Gastrocnemius medialis (tissue), 4 donors: ENCODE data around the gene IGSF21. TPM values are rescaled to one million over a fixed set of nuclear protein-coding genes. Genes with fewer than 3 reads are reported as not detected.

Experiments used
- ATAC-seq, 2 donors: fragments of 150-250 bp; one replicate each; pipeline ENCODE4 v1.9.1; 2016
- DNase-seq, 2 donors: peaks; one replicate each; pipeline ENCODE4 v3.0.0-alpha.2; 2019
- H3K27ac ChIP-seq, 4 donors: fragments of 200-600 bp; sonication (generic); 1 replicate in 1 of 4; 2 replicates in 3 of 4; pipeline ENCODE4 v1.5.1; 2016 to 2018; ENCODE audit warnings: mild to moderate bottlenecking in 2 of 4, moderate library complexity in 1 of 4
- H3K27me3 ChIP-seq, 3 donors: fragments of 200-600 bp; sonication (generic) in 2 of 3; 1 replicate in 1 of 3; 2 replicates in 2 of 3; pipeline versions ENCODE4 v1.5.1 to v1.6.0; 2016 to 2019; ENCODE audit warnings: mild to moderate bottlenecking in 1 of 3, moderate library complexity in 1 of 3
- H3K36me3 ChIP-seq, 2 donors: fragments of 200-600 bp; sonication (generic) in 1 of 2; one replicate each; pipeline ENCODE4 v1.5.1; 2017 to 2018
- H3K4me1 ChIP-seq, 2 donors: fragments of 200-600 bp; sonication (generic) in 1 of 2; one replicate each; pipeline ENCODE4 v1.5.1; 2016 to 2017; ENCODE audit warnings: mild to moderate bottlenecking in 2 of 2
- H3K4me3 ChIP-seq, 4 donors: fragments of 200-600 bp; sonication (generic) in 3 of 4; 1 replicate in 1 of 4; 2 replicates in 3 of 4; pipeline ENCODE4 v1.5.1; 2016 to 2019; ENCODE audit warnings: mild to moderate bottlenecking in 2 of 4
- H3K9me3 ChIP-seq, 3 donors: fragments of 200-600 bp; sonication (generic) in 2 of 3; 1 replicate in 1 of 3; 2 replicates in 2 of 3; pipeline ENCODE4 v1.5.1; 2016 to 2019
- CTCF ChIP-seq, 5 experiments: fragments of 450-650 bp in 3 of 5; fragments of 200-600 bp in 2 of 5; sonication (generic) in 2 of 5; IDR thresholded peaks in 4 of 5; conservative IDR thresholded peaks in 1 of 5; 1 replicate in 4 of 5; 2 replicates in 1 of 5; pipeline ENCODE4 v1.5.1; 2016 to 2019; ENCODE audit warnings: antibody characterized with exemption in 5 of 5, mild to moderate bottlenecking in 3 of 5, moderate library complexity in 3 of 5
- POLR2A ChIP-seq, 2 donors: fragments of 450-650 bp; IDR thresholded peaks; one replicate each; pipeline ENCODE4 v1.6.1; 2017; ENCODE audit warnings: antibody characterized with exemption in 2 of 2, mild to moderate bottlenecking in 2 of 2, moderate library complexity in 2 of 2
- in situ Hi-C, 4 donors: fragments of 200-750 bp; cut with MboI; loops; one replicate each; pipeline versions ENCODE4 v1.15.0 to v1.8.0; 2017; ENCODE audit warnings: low sequenced_read_pairs in 4 of 4
- intact Hi-C: fragments of 100-400 bp; cut with DNase I; formaldehyde crosslinking; loops from one replicate; pipeline ENCODE4 v1.15.1; 2023; ENCODE audit warnings: low total_unique reads
- total RNA-seq, 4 donors: library from RNA; depleted of rRNA; stranded (reverse); fragments of >200 nt; gene quantifications; one replicate each; pipeline versions ENCODE4 v1.1.0 to v1.2.3, GENCODE V29; 2016

IGSF21 gene
- total RNA-seq, 4 donors from 2014 or later = 0.32 to 0.66 (median 0.53) TPM

DNA sequence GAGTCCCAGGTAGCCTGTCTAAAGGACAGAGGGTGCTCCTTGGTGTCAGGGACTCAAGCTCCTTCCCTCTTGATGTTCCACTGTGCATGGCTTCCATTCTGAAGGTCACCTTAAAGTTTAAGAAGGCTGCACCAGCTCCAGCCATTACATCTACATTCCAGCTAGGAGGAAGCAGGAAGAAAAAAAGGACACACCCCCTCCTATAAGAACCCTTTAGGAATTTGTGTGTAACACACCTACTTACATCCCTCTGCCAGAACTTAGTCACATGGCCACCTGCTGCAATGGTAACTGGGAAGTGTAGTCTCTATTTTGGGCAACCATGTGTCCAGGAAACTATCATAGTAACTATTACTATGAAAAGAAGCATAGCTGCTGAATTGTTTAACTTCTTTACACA, 211.5 kb downstream of the IGSF21 start:
- no peaks in the 10 kb centered on the region for H3K4me1 ChIP-seq
- no peak for TF ChIP-seq POLR2A (IDR thresholded peaks at IDR 0.05)
- TF ChIP-seq CTCF (IDR thresholded peaks at IDR 0.05 in 4 of 5, conservative IDR thresholded peaks at IDR 0.05 in 1 of 5) = no peak
- no peaks in the 10 kb centered on the region for H3K36me3 ChIP-seq
- intact Hi-C loops (no loop called here), in situ Hi-C loops (no loop called here)
- H3K9me3 ChIP-seq = no peaks in the 10 kb centered on the region
- ATAC-seq (no peak), DNase-seq (no peak)
- H3K27me3 ChIP-seq = peaks cover 0 to 7% (median 3%) of the 10 kb centered on the region in 3 donors
- no peak overlapping the region for H3K4me3 ChIP-seq
- no peak overlapping the region for H3K27ac ChIP-seq

DNA sequence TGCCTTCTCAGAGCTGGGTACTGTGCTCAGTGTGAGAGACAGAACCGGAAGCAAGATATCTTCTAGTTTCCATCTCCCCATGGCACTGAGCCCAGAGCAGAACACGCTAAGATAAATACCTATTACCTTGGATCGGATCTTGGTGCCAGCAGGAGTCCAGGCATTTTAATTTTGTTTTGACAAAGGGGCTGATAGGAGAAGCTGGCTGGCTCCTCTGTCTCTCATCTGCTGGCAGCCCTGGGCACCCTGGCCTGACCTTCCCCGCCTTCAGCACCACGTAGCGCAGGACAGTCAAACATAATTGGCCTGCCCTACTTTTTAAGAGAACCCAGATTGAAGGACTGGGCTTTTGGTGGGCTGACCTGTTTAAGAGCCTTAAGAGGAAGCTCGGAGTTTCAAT, 212.5 kb downstream of the IGSF21 start:
- ATAC-seq = no peak
- Histone ChIP-seq H3K9me3 (no peaks in the 10 kb centered on the region), H3K27ac (no peak overlapping the region), H3K4me1 (no peaks in the 10 kb centered on the region), H3K36me3 (no peaks in the 10 kb centered on the region), H3K27me3 (peaks cover 0 to 7% (median 0%) of the 10 kb centered on the region in 3 donors), H3K4me3 (no peak overlapping the region)
- TF ChIP-seq CTCF (IDR thresholded peaks at IDR 0.05 in 4 of 5, conservative IDR thresholded peaks at IDR 0.05 in 1 of 5) (no peak), POLR2A (IDR thresholded peaks at IDR 0.05) (no peak)
- no peak for DNase-seq
- intact Hi-C loops (no loop called here), in situ Hi-C loops (no loop called here)

GRCh38 chr1:18322368-18323032, 214.9 kb downstream of the IGSF21 start:
- Histone ChIP-seq H3K27ac (no peak overlapping the region), H3K9me3 (no peaks in the 10 kb centered on the region), H3K4me1 (no peaks in the 10 kb centered on the region), H3K4me3 (no peak overlapping the region), H3K27me3 (peaks cover 0 to 7% (median 0%) of the 10 kb centered on the region in 3 donors), H3K36me3 (no peaks in the 10 kb centered on the region)
- intact Hi-C loops = no loop called here
- TF ChIP-seq POLR2A (IDR thresholded peaks at IDR 0.05) (no peak), CTCF (IDR thresholded peaks at IDR 0.05 in 4 of 5, conservative IDR thresholded peaks at IDR 0.05 in 1 of 5) (no peak)
- no peak for DNase-seq
- in situ Hi-C loops = no loop called here
- no peak for ATAC-seq

GRCh38 chr1:18323259-18323658, 215.7 kb downstream of the IGSF21 start:
- ATAC-seq (no peak), DNase-seq (no peak)
- peaks cover 0 to 7% (median 0%) of the 10 kb centered on the region in 3 donors for H3K27me3 ChIP-seq
- H3K4me3 ChIP-seq = no peak overlapping the region
- intact Hi-C loops (no loop called here), in situ Hi-C loops (no loop called here)
- no peaks in the 10 kb centered on the region for H3K36me3 ChIP-seq
- no peaks in the 10 kb centered on the region for H3K9me3 ChIP-seq
- TF ChIP-seq CTCF (IDR thresholded peaks at IDR 0.05 in 4 of 5, conservative IDR thresholded peaks at IDR 0.05 in 1 of 5) (no peak), POLR2A (IDR thresholded peaks at IDR 0.05) (no peak)
- H3K27ac ChIP-seq = no peak overlapping the region
- H3K4me1 ChIP-seq = no peaks in the 10 kb centered on the region

DNA sequence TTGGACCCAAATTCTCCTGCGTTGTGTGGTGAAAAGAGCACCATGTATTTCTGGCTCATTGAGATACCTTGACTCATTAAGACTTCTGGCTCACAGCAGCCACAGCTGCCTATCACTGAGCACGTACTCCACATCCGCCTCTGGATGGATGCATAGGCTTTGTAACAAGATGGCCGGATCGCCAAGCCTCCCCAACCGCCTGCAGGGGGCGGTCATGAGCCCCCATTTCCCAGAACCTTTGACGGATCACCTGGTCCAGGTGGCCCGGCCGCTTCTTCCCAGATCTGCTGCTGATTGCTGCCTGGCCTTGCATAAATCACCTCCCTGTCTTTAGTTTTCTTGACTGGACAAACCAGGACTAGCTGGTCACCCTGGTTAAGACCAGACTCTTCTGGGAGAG, 216.6 kb downstream of the IGSF21 start:
- ATAC-seq (no peak), DNase-seq (no peak)
- Histone ChIP-seq H3K4me1 (no peaks in the 10 kb centered on the region), H3K4me3 (no peak overlapping the region), H3K9me3 (no peaks in the 10 kb centered on the region), H3K27me3 (peaks cover 0 to 7% (median 0%) of the 10 kb centered on the region in 3 donors), H3K36me3 (no peaks in the 10 kb centered on the region), H3K27ac (no peak overlapping the region)
- no peak for TF ChIP-seq CTCF (IDR thresholded peaks at IDR 0.05 in 4 of 5, conservative IDR thresholded peaks at IDR 0.05 in 1 of 5)
- TF ChIP-seq POLR2A (IDR thresholded peaks at IDR 0.05) = no peak
- intact Hi-C loops (no loop called here), in situ Hi-C loops (no loop called here)
